HG03175 (cell line): ENCODE data around the gene CBARP.

ENCODE experiments used
- ATAC-seq: cut with Tn5 transposase; IDR thresholded peaks from one replicate; pipeline ENCODE4 v1.9.1; 2021; ENCODE audit warnings: mild to moderate bottlenecking, moderate library complexity; ENCODE audit not compliant: unreplicated experiment

The CBARP gene

GRCh38 chr19:1241417-1242095, 3.8 kb upstream of the CBARP start, which contains the start of gene ATP5F1D:
ATP5F1D (plus strand) TSS chr19:1241751; CDS start chr19:1241851, 100 bp downstream.
- ATAC-seq, result peak; percentile 48

- ATAC-seq, result no peak
Measured at GRCh38 chr19:1240925-1241324, 3.1 kb upstream of the CBARP start.

GRCh38 chr19:1239796-1240737, 2.3 kb upstream of the CBARP start:
- ATAC-seq, result peak; percentile 43

GRCh38 chr19:1239420-1239795, 1.6 kb upstream of the CBARP start:
- ATAC-seq, result no peak

- no peak for ATAC-seq
Measured at GRCh38 chr19:1238369-1239303, 831 bp upstream of the CBARP start.

GRCh38 chr19:1237027-1237659, 662 bp downstream of the CBARP start:
- ATAC-seq, result no peak

- no peak for ATAC-seq
Measured at GRCh38 chr19:1236576-1236975, 1.2 kb downstream of the CBARP start.

- no peak for ATAC-seq
Measured at GRCh38 chr19:1235625-1236538, 1.9 kb downstream of the CBARP start.

GRCh38 chr19:1234955-1235380, 2.8 kb downstream of the CBARP start:
- ATAC-seq, result no peak

GRCh38 chr19:1234051-1234954, 3.5 kb downstream of the CBARP start:
- no peak for ATAC-seq

- no peak for ATAC-seq
Measured at GRCh38 chr19:1233115-1233667, 4.6 kb downstream of the CBARP start.

- ATAC-seq, result no peak
Measured at GRCh38 chr19:1232652-1233072, 5.1 kb downstream of the CBARP start.

GRCh38 chr19:1231729-1232637, 5.8 kb downstream of the CBARP start:
- ATAC-seq, result no peak

- no peak for ATAC-seq
Measured at GRCh38 chr19:1230783-1231489, 6.9 kb downstream of the CBARP start.

GRCh38 chr19:1229924-1230782, 7.7 kb downstream of the CBARP start:
- ATAC-seq, result no peak
